ENCODE measurements around the gene CSTB.

DNA sequence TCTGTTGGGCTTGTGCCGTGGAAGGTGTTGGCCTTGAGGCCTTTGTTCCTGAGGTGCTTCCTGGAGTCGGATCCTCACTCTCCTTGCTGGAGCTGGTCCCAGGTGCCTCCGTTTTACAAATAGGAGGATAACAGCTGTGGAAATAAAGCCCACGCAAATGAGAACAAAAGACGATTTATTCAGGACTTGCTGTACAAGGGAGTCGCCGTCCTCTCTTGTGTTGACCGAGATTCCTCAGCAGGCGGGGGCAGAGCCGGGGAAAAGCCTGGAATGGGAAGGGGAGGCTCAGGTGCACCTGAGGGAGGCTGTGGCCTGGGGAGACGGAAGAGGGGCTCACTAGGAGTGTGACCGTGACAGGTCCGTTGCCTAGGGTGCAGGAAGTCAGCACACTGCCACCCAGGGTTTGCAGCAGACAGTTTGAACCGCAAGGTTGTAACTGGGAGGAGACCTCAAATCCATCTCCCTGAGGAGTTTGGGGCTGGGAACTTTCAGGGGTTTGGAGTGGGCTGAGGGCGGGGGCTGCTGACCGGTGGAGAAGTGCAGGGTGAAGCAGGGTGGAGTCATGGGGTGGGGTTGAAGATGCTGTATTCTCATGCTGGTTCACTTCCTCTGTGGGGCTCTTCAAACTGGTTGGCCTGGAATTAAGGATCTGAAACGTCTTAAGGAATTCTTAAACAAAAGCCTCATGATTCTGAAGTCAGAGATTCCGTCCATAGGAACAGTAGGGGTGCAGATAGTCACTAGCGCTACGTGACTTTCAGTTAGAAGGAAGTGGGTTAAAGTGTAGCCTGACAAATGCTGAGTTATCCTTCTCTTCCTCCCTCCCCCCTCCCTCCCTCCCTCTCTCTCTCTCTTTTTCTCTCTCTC lies 2.6 kb upstream of the CSTB start:
- TF ChIP-seq CTCF (IDR thresholded peaks at IDR 0.05) (no peak), EZH2 (IDR thresholded peaks at IDR 0.05; ENCODE audit: borderline replicate concordance, insufficient read depth, low read depth, low read length, poor library complexity, severe bottlenecking) (no peak)

Measured in B cell (primary cell).